Tibial artery (tissue), 4 donors: Measurements from ENCODE around the gene TNS4.

ENCODE experiments used
- DNase-seq, 2 donors: peaks; one replicate each; pipeline ENCODE4 v3.0.0-alpha.2; 2019
- H3K27ac ChIP-seq, 2 donors: fragments of 200-600 bp; sonication (generic) in 1 of 2; 1 replicate in 1 of 2; 2 replicates in 1 of 2; pipeline ENCODE4 v1.5.1; 2018 to 2019; ENCODE audit warnings: mild to moderate bottlenecking in 1 of 2
- H3K27me3 ChIP-seq, 2 donors: fragments of 200-600 bp; sonication (generic) in 1 of 2; one replicate each; pipeline versions ENCODE4 v1.5.1 to v1.6.0; 2016 to 2019
- H3K36me3 ChIP-seq, 3 donors: fragments of 200-600 bp; sonication (generic) in 2 of 3; one replicate each; pipeline ENCODE4 v1.5.1; 2016 to 2019; ENCODE audit warnings: mild to moderate bottlenecking in 2 of 3
- H3K4me1 ChIP-seq, 4 donors: fragments of 200-600 bp; sonication (generic) in 2 of 4; 1 replicate in 3 of 4; 2 replicates in 1 of 4; pipeline ENCODE4 v1.5.1; 2016 to 2019
- H3K4me3 ChIP-seq, 2 donors: fragments of 200-600 bp; sonication (generic) in 1 of 2; 1 replicate in 1 of 2; 2 replicates in 1 of 2; pipeline ENCODE4 v1.5.1; 2018 to 2019; ENCODE audit warnings: mild to moderate bottlenecking in 2 of 2
- H3K9me3 ChIP-seq, 3 donors: fragments of 200-600 bp; sonication (generic) in 1 of 3; one replicate each; pipeline ENCODE4 v1.5.1; 2016 to 2019
- intact Hi-C: fragments of 100-400 bp; cut with DNase I; formaldehyde crosslinking; loops from one replicate; pipeline ENCODE4 v1.15.0; 2023; ENCODE audit warnings: low total_unique reads
- TF ChIP-seq, protein P1 (sequence below), 2 experiments: fragments of 200-600 bp in 1 of 2; fragments of 450-650 bp in 1 of 2; IDR thresholded peaks; one replicate each; pipeline ENCODE4 v1.5.1; 2017 to 2019; ENCODE audit warnings: antibody characterized with exemption in 2 of 2, mild to moderate bottlenecking in 1 of 2, moderate library complexity in 1 of 2

The TNS4 gene

GRCh38 chr17:40454613-40454995, 46.8 kb downstream of the TNS4 start:
- Histone ChIP-seq H3K9me3 (no peaks in the 10 kb centered on the region), H3K4me1 (peaks cover 3 to 68% (median 61%) of the 10 kb centered on the region in 4 donors), H3K4me3 (no peak overlapping the region), H3K27ac (no peak overlapping the region), H3K27me3 (no peaks in the 10 kb centered on the region), H3K36me3 (peaks cover 0 to 51% (median 43%) of the 10 kb centered on the region in 3 donors)
- TF ChIP-seq, protein P1, sequence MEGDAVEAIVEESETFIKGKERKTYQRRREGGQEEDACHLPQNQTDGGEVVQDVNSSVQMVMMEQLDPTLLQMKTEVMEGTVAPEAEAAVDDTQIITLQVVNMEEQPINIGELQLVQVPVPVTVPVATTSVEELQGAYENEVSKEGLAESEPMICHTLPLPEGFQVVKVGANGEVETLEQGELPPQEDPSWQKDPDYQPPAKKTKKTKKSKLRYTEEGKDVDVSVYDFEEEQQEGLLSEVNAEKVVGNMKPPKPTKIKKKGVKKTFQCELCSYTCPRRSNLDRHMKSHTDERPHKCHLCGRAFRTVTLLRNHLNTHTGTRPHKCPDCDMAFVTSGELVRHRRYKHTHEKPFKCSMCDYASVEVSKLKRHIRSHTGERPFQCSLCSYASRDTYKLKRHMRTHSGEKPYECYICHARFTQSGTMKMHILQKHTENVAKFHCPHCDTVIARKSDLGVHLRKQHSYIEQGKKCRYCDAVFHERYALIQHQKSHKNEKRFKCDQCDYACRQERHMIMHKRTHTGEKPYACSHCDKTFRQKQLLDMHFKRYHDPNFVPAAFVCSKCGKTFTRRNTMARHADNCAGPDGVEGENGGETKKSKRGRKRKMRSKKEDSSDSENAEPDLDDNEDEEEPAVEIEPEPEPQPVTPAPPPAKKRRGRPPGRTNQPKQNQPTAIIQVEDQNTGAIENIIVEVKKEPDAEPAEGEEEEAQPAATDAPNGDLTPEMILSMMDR (IDR thresholded peaks at IDR 0.05) = no peak
- no peak for DNase-seq
- intact Hi-C loops = no loop called here

- intact Hi-C loops = no loop called here
- peaks cover 3 to 73% (median 64%) of the 10 kb centered on the region in 4 donors for H3K4me1 ChIP-seq
- no peak for DNase-seq
- no peaks in the 10 kb centered on the region for H3K9me3 ChIP-seq
- H3K4me3 ChIP-seq = no peak overlapping the region
- peaks cover 0 to 51% (median 43%) of the 10 kb centered on the region in 3 donors for H3K36me3 ChIP-seq
- TF ChIP-seq, protein P1 (IDR thresholded peaks at IDR 0.05) = no peak
- H3K27ac ChIP-seq = peak overlapping the region in 1 of 2 donors; percentile 94
- no peaks in the 10 kb centered on the region for H3K27me3 ChIP-seq
Observed at GRCh38 chr17:40453881-40454612, 47.4 kb downstream of the TNS4 start.

GRCh38 chr17:40452921-40453378, 48.5 kb downstream of the TNS4 start:
- Histone ChIP-seq H3K9me3 (no peaks in the 10 kb centered on the region), H3K27ac (peak overlapping the region; percentile 80 to 94), H3K4me1 (peaks cover 3 to 74% (median 67%) of the 10 kb centered on the region in 4 donors), H3K27me3 (no peaks in the 10 kb centered on the region), H3K4me3 (no peak overlapping the region), H3K36me3 (peaks cover 0 to 51% (median 37%) of the 10 kb centered on the region in 3 donors)
- TF ChIP-seq, protein P1 (IDR thresholded peaks at IDR 0.05) = no peak
- intact Hi-C loops = no loop called here
- DNase-seq = no peak

GRCh38 chr17:40452216-40452787, 49.1 kb downstream of the TNS4 start:
- peak; percentile 48 to 78 for DNase-seq
- H3K27ac ChIP-seq = peak overlapping the region; percentile 80 to 94
- H3K27me3 ChIP-seq = no peaks in the 10 kb centered on the region
- peaks cover 0 to 49% (median 37%) of the 10 kb centered on the region in 3 donors for H3K36me3 ChIP-seq
- intact Hi-C loops = no loop called here
- H3K4me1 ChIP-seq = peaks cover 3 to 74% (median 67%) of the 10 kb centered on the region in 4 donors
- no peaks in the 10 kb centered on the region for H3K9me3 ChIP-seq
- TF ChIP-seq, protein P1 (IDR thresholded peaks at IDR 0.05) = no peak
- H3K4me3 ChIP-seq = no peak overlapping the region

GRCh38 chr17:40451420-40451819, 50.0 kb downstream of the TNS4 start:
- Histone ChIP-seq H3K4me3 (no peak overlapping the region), H3K4me1 (peaks cover 0 to 74% (median 67%) of the 10 kb centered on the region in 4 donors)

More at GRCh38 chr17:40451420-40451819, 50.0 kb downstream of the TNS4 start:
- Histone ChIP-seq H3K27me3 (no peaks in the 10 kb centered on the region), H3K9me3 (no peaks in the 10 kb centered on the region), H3K27ac (peak overlapping the region; percentile 80 to 94), H3K36me3 (peaks cover 0 to 40% (median 36%) of the 10 kb centered on the region in 3 donors)
- peak; percentile 89 to 95 for DNase-seq
- intact Hi-C loops = no loop called here
- TF ChIP-seq, protein P1 (IDR thresholded peaks at IDR 0.05) = no peak
